Pons (tissue), 1 donor: Measurements from ENCODE around the gene CELF1.

Experiments used
- DNase-seq: peaks from one replicate; pipeline ENCODE4 v3.0.0-alpha.2; 2016; ENCODE audit warnings: low spot score

Gene CELF1

GRCh38 chr11:47509077-47509536 is 43.8 kb downstream of the CELF1 start:
- no peak for DNase-seq

- DNase-seq, result no peak
Measured at GRCh38 chr11:47508240-47508957, 44.5 kb downstream of the CELF1 start.

GRCh38 chr11:47507563-47508239 is 45.2 kb downstream of the CELF1 start:
- no peak for DNase-seq

GRCh38 chr11:47506795-47507562 is 46.0 kb downstream of the CELF1 start:
- DNase-seq, result no peak

- DNase-seq, result no peak
Measured at GRCh38 chr11:47506373-47506772, 46.6 kb downstream of the CELF1 start.

- no peak for DNase-seq
Measured at GRCh38 chr11:47504910-47505309, 48.0 kb downstream of the CELF1 start.

- DNase-seq, result no peak
Measured at GRCh38 chr11:47503227-47503626, 49.7 kb downstream of the CELF1 start.

GRCh38 chr11:47502767-47503166 is 50.2 kb downstream of the CELF1 start:
- no peak for DNase-seq

GRCh38 chr11:47501101-47501500 is 51.8 kb downstream of the CELF1 start:
- no peak for DNase-seq

GRCh38 chr11:47500121-47500520 is 52.8 kb downstream of the CELF1 start:
- DNase-seq, result no peak

GRCh38 chr11:47499614-47500013 is 53.3 kb downstream of the CELF1 start:
- DNase-seq, result peak; percentile 35

GRCh38 chr11:47499161-47499560 is 53.8 kb downstream of the CELF1 start:
- DNase-seq, result no peak

- DNase-seq, result no peak
Measured at GRCh38 chr11:47498584-47499152, 54.3 kb downstream of the CELF1 start.

- DNase-seq, result no peak
Measured at GRCh38 chr11:47498149-47498548, 54.8 kb downstream of the CELF1 start.

GRCh38 chr11:47496808-47497207 is 56.1 kb downstream of the CELF1 start:
- DNase-seq, result no peak

- no peak for DNase-seq
Measured at GRCh38 chr11:47495856-47496217, 57.1 kb downstream of the CELF1 start.

- DNase-seq, result no peak
Measured at GRCh38 chr11:47495011-47495855, 57.7 kb downstream of the CELF1 start.

- DNase-seq, result no peak
Measured at GRCh38 chr11:47489395-47489755, 63.6 kb downstream of the CELF1 start.

GRCh38 chr11:47488674-47489394 is 64.1 kb downstream of the CELF1 start:
- no peak for DNase-seq

GRCh38 chr11:47488111-47488510 is 64.8 kb downstream of the CELF1 start:
- DNase-seq, result no peak

GRCh38 chr11:47487421-47487820 is 65.5 kb downstream of the CELF1 start:
- DNase-seq, result no peak
